ENCODE results near the gene CTAG1B.

DNA sequence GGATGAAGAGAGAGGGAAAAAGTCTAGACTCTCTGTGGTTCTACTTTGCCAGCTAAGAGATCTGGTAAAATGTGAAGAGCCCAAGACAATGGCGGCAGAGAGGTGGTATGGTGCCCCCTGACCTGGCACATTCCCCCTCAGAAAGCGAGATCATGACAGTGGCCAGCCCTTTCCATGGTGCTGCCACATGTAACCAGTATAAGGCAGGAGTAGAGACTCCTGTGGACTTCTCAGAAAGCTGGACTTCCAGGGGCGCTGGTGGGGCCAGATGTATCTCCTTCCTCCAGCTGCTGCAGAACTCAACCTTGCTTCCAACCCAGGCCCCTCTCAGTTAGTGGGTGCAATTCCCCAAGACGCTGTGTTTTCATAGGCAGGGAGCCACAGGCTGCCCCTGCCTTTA lies 24.6 kb downstream of the CTAG1B start:
- TF ChIP-seq POLR2AphosphoS5 (IDR thresholded peaks at IDR 0.05; ENCODE audit: borderline replicate concordance, low read depth, low read length), result no peak
- TF ChIP-seq EZH2 (IDR thresholded peaks at IDR 0.05), result no peak
